Ovary (tissue), 9 donors: Measurements from ENCODE around the gene ENO1. TPM values are rescaled to one million over a fixed set of nuclear protein-coding genes. Genes with fewer than 3 reads are reported as not detected.

Experiments
- DNase-seq, 5 donors: peaks; one replicate each; pipeline ENCODE4 v3.0.0-alpha.2; 2019 to 2020
- H3K27ac ChIP-seq, 2 donors: fragments of 200-600 bp; one replicate each; pipeline versions ENCODE4 v1.5.1 to v1.8.0; 2019 to 2022
- H3K27me3 ChIP-seq: fragments of 200-600 bp; one replicate; pipeline ENCODE4 v1.8.0; 2022
- H3K36me3 ChIP-seq: fragments of 200-600 bp; sonication (generic); one replicate; pipeline ENCODE4 v1.5.1; 2019
- H3K4me1 ChIP-seq: one replicate; pipeline ENCODE4 v1.8.1; 2013; ENCODE audit warnings: mild to moderate bottlenecking, moderate library complexity; ENCODE audit not compliant: insufficient read depth
- H3K4me3 ChIP-seq: fragments of 200-600 bp; sonication (generic); one replicate; pipeline ENCODE4 v1.5.1; 2017
- H3K9me3 ChIP-seq, 2 donors: fragments of 200-600 bp in 1 of 2; sonication (generic) in 1 of 2; one replicate each; pipeline versions ENCODE4 v1.5.1 to v1.8.1; 2013 to 2019; ENCODE audit warnings: mild to moderate bottlenecking in 1 of 2, moderate library complexity in 1 of 2
- CTCF ChIP-seq, 3 donors: fragments of 450-650 bp in 2 of 3; fragments of 200-600 bp in 1 of 3; IDR thresholded peaks; one replicate each; pipeline versions ENCODE4 v1.5.1 to v1.8.0; 2016 to 2022; ENCODE audit warnings: antibody characterized with exemption in 3 of 3, mild to moderate bottlenecking in 1 of 3
- EP300 ChIP-seq: sonication (generic); formaldehyde crosslinking; IDR thresholded peaks from one replicate; pipeline ENCODE4 v1.6.1; 2017; ENCODE audit warnings: antibody characterized with exemption
- POLR2A ChIP-seq: fragments of 450-650 bp; IDR thresholded peaks from one replicate; pipeline ENCODE4 v1.6.1; 2017; ENCODE audit warnings: antibody characterized with exemption, mild to moderate bottlenecking, moderate library complexity
- WGBS, 3 donors: extraction: QIAGEN DNeasy Blood & Tissue Kit in 1 of 3; methylation state at CpG; one replicate each; pipeline versions ENCODE4 v1.1.5 to v1.1.7; 2013 to 2017; 5-methylcytosine and 5-hydroxymethylcytosine counted together
- intact Hi-C, 4 donors: fragments of 100-400 bp; cut with DNase I; formaldehyde crosslinking; loops; one replicate each; pipeline versions ENCODE4 v1.11.0 to v1.15.1; 2022 to 2023
- polyA plus RNA-seq, 2 donors: library from polyadenylated mRNA; stranded (reverse); fragments of 200-250 nt in 1 of 2; fragments of 350-450 nt in 1 of 2; fragmentation: Illumina TruSeq in 1 of 2; extraction: RNeasy Lipid Tissue Mini Kit (QIAGEN cat#74804) in 1 of 2; gene quantifications; one replicate each; pipeline ENCODE4 v1.2.3, GENCODE V29; 2013 to 2014
- total RNA-seq, 7 donors: library from RNA; depleted of rRNA in 2 of 7; stranded (reverse); fragments of >200 nt in 2 of 7; fragmentation: NEBNext Ultra II Directional in 3 of 7; extraction: Animal tissue kit (Norgen Biotek cat#: 25700) in 3 of 7; gene quantifications; one replicate each; pipeline versions ENCODE4 v1.1.0 to v1.2.4, GENCODE V29; 2016 to 2023
- donor health status: DM: no; HTN: no; CAD: no; lungs with moderate emphysema.
- donor health status: DM: no; HTN: no; CAD: no.
- donor health status: Bipolar disorder and iron deficiency.
- donor health status: DM: yes; HTN: yes; CAD: no.
- donor health status: DM: no; HTN: no; CAD: no.
- donor health status: DM: yes; HTN: yes; CAD: no.

Gene ENO1
- total and polyA plus RNA-seq, 9 donors: 158 to 569 (median 404) TPM

GRCh38 chr1:8883491-8883890, 5.0 kb upstream of the ENO1 start:
- no peaks in the 10 kb centered on the region for H3K9me3 ChIP-seq
- no peak overlapping the region for H3K4me3 ChIP-seq
- no peaks in the 10 kb centered on the region for H3K27me3 ChIP-seq
- H3K36me3 ChIP-seq: no peaks in the 10 kb centered on the region
- intact Hi-C loops: no loop called here
- 39 to 56% (median 48%) methylated on average over 3 of the region's 3 CpGs for WGBS, 3 donors
- no peak overlapping the region for H3K27ac ChIP-seq
- H3K4me1 ChIP-seq: no peaks in the 10 kb centered on the region
- no peak for TF ChIP-seq CTCF (IDR thresholded peaks at IDR 0.05)
- no peak for TF ChIP-seq EP300
- no peak for TF ChIP-seq POLR2A
- no peak for DNase-seq

GRCh38 chr1:8879922-8880676, 1.6 kb upstream of the ENO1 start:
- H3K4me1 ChIP-seq: peaks cover 8% of the 10 kb centered on the region
- no peak for TF ChIP-seq POLR2A
- TF ChIP-seq CTCF (IDR thresholded peaks at IDR 0.05): peak in 1 of 3 donors; percentile 3
- intact Hi-C loops: no loop called here
- peak in 3 of 5 donors; percentile 42 to 76 (median 56) for DNase-seq
- no peaks in the 10 kb centered on the region for H3K36me3 ChIP-seq
- WGBS, 3 donors: 9 to 21% (median 21%) methylated on average over 9 of the region's 9 CpGs
- H3K27me3 ChIP-seq: no peaks in the 10 kb centered on the region
- H3K9me3 ChIP-seq: no peaks in the 10 kb centered on the region
- H3K27ac ChIP-seq: peak overlapping the region in 1 of 2 donors; percentile 99
- no peak overlapping the region for H3K4me3 ChIP-seq

GRCh38 chr1:8879464-8879921, 1.0 kb upstream of the ENO1 start:
- no peak for TF ChIP-seq EP300
- no peak for TF ChIP-seq POLR2A
- TF ChIP-seq CTCF (IDR thresholded peaks at IDR 0.05): peak in 1 of 3 donors; percentile 9
- intact Hi-C loops: no loop called here
- no peaks in the 10 kb centered on the region for H3K9me3 ChIP-seq
- no peaks in the 10 kb centered on the region for H3K36me3 ChIP-seq
- peak overlapping the region; percentile 97 for H3K4me3 ChIP-seq
- no peak for DNase-seq
- H3K27me3 ChIP-seq: no peaks in the 10 kb centered on the region
- peaks cover 8% of the 10 kb centered on the region for H3K4me1 ChIP-seq
- peak overlapping the region; percentile 88 to 99 for H3K27ac ChIP-seq
- 15% methylated on average over 11 of the region's 11 CpGs for WGBS, 3 donors

GRCh38 chr1:8878698-8879463, 395 bp upstream of the ENO1 start:
- DNase-seq: peak; percentile 97 to 100 (median 99)
- peak overlapping the region; percentile 97 for H3K4me3 ChIP-seq
- peaks cover 10% of the 10 kb centered on the region for H3K4me1 ChIP-seq
- no peaks in the 10 kb centered on the region for H3K9me3 ChIP-seq
- H3K27ac ChIP-seq: peak overlapping the region; percentile 88 to 99
- WGBS, 3 donors: 0% methylated on average over 26 to 82 of the region's 82 CpGs
- H3K36me3 ChIP-seq: no peaks in the 10 kb centered on the region
- TF ChIP-seq EP300: peak; percentile 81
- TF ChIP-seq CTCF (IDR thresholded peaks at IDR 0.05): peak in 1 of 3 donors; percentile 43
- TF ChIP-seq POLR2A: peak; percentile 95
- H3K27me3 ChIP-seq: no peaks in the 10 kb centered on the region
- intact Hi-C loops: no loop called here
